Thyroid gland (tissue), 4 donors: ENCODE results near the gene PPP3R1. TPM values are rescaled to one million over a fixed set of nuclear protein-coding genes. Genes with fewer than 3 reads are reported as not detected.

Experiments used
- DNase-seq, 2 donors: peaks; one replicate each; pipeline ENCODE4 v3.0.0-alpha.2; 2019
- H3K27ac ChIP-seq, 3 donors: fragments of 200-600 bp; sonication (generic); 1 replicate in 2 of 3; 2 replicates in 1 of 3; pipeline ENCODE4 v1.5.1; 2016 to 2019; ENCODE audit warnings: mild to moderate bottlenecking in 1 of 3, moderate library complexity in 1 of 3
- H3K27me3 ChIP-seq: fragments of 200-600 bp; sonication (generic); one replicate; pipeline ENCODE4 v1.5.1; 2019
- H3K36me3 ChIP-seq, 2 donors: fragments of 200-600 bp; sonication (generic); one replicate each; pipeline ENCODE4 v1.5.1; 2016 to 2019
- H3K4me1 ChIP-seq, 2 donors: fragments of 200-600 bp; sonication (generic); one replicate each; pipeline ENCODE4 v1.5.1; 2017 to 2019
- H3K4me3 ChIP-seq, 3 donors: fragments of 200-600 bp; sonication (generic); replicated peaks in 1 of 3; 1 replicate in 2 of 3; 2 replicates in 1 of 3; pipeline ENCODE4 v1.5.1; 2016; ENCODE audit warnings: mild to moderate bottlenecking in 1 of 3
- H3K9me3 ChIP-seq: fragments of 200-600 bp; sonication (generic); one replicate; pipeline ENCODE4 v1.5.1; 2017
- POLR2A ChIP-seq, 2 donors: fragments of 450-650 bp; IDR thresholded peaks; one replicate each; pipeline ENCODE4 v1.6.1; 2017; ENCODE audit warnings: antibody characterized with exemption in 2 of 2, mild to moderate bottlenecking in 2 of 2, moderate library complexity in 1 of 2
- WGBS, 2 donors: methylation state at CpG; one replicate each; pipeline ENCODE4 v1.1.5; 2017; 5-methylcytosine and 5-hydroxymethylcytosine counted together
- intact Hi-C: fragments of 100-400 bp; cut with DNase I; formaldehyde crosslinking; loops from one replicate; pipeline ENCODE4 v1.15.1; 2023
- total RNA-seq, 4 donors: library from RNA; depleted of rRNA; stranded (reverse); fragments of >200 nt; gene quantifications; one replicate each; pipeline ENCODE4 v1.2.3, GENCODE V29; 2016
- TF ChIP-seq, protein P1 (sequence below), 6 experiments: fragments of 200-600 bp in 3 of 6; fragments of 450-650 bp in 3 of 6; sonication (generic) in 3 of 6; IDR thresholded peaks; one replicate each; pipeline ENCODE4 v1.5.1; 2016 to 2019; ENCODE audit warnings: antibody characterized with exemption in 6 of 6, mild to moderate bottlenecking in 2 of 6, inconsistent platforms in 1 of 6, moderate library complexity in 1 of 6

The PPP3R1 gene
- total RNA-seq, 4 donors from 2014 or later = 29.4 to 35.1 (median 31.4) TPM

DNA sequence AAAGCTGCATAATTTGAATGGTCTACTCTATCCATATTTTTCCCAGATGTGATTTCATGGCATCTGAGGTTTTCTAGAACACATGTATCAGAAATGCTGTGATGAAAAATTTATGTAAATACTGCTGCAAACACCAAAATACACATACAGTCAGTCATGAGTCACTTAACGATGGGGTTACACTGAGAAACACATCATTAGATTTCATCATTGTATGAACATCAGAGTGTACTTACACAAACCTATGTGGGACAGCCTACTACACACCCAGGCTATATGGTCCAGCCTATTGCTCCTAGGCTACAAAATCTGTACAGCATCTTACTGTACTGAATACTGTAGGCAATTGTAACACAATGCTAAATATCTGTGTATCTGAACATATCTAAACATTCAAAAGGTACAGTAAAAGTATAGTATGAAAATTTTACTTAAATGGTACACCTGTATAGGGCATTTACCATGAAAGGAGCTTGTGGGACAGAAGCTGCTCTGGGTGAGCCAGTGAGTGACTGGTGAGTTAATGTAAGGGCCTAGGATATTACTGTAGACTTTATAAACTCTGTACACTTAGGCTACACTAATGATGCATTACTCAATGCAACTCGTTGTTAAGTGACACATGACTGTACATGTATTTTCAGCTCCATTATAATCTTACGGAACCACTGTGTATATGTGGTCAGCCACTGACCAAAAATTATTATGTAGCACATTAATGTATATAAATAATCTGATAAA is 61.2 kb downstream of the PPP3R1 start:
- Histone ChIP-seq H3K9me3 (no peaks in the 10 kb centered on the region), H3K4me3 (no peak overlapping the region), H3K27me3 (no peaks in the 10 kb centered on the region), H3K36me3 (no peaks in the 10 kb centered on the region), H3K4me1 (peaks cover 3 to 11% of the 10 kb centered on the region in 2 donors), H3K27ac (no peak overlapping the region)
- TF ChIP-seq, protein P1, sequence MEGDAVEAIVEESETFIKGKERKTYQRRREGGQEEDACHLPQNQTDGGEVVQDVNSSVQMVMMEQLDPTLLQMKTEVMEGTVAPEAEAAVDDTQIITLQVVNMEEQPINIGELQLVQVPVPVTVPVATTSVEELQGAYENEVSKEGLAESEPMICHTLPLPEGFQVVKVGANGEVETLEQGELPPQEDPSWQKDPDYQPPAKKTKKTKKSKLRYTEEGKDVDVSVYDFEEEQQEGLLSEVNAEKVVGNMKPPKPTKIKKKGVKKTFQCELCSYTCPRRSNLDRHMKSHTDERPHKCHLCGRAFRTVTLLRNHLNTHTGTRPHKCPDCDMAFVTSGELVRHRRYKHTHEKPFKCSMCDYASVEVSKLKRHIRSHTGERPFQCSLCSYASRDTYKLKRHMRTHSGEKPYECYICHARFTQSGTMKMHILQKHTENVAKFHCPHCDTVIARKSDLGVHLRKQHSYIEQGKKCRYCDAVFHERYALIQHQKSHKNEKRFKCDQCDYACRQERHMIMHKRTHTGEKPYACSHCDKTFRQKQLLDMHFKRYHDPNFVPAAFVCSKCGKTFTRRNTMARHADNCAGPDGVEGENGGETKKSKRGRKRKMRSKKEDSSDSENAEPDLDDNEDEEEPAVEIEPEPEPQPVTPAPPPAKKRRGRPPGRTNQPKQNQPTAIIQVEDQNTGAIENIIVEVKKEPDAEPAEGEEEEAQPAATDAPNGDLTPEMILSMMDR (IDR thresholded peaks at IDR 0.05) = no peak
- TF ChIP-seq POLR2A (IDR thresholded peaks at IDR 0.05) = no peak
- DNase-seq = no peak
- WGBS, 2 donors = 86 to 92% methylated on average over 3 of the region's 3 CpGs
- intact Hi-C loops = loop anchor here (10.0 kb wide), 1 partner anchor 94 kb away; no protein-coding TSS in a partner anchor

DNA sequence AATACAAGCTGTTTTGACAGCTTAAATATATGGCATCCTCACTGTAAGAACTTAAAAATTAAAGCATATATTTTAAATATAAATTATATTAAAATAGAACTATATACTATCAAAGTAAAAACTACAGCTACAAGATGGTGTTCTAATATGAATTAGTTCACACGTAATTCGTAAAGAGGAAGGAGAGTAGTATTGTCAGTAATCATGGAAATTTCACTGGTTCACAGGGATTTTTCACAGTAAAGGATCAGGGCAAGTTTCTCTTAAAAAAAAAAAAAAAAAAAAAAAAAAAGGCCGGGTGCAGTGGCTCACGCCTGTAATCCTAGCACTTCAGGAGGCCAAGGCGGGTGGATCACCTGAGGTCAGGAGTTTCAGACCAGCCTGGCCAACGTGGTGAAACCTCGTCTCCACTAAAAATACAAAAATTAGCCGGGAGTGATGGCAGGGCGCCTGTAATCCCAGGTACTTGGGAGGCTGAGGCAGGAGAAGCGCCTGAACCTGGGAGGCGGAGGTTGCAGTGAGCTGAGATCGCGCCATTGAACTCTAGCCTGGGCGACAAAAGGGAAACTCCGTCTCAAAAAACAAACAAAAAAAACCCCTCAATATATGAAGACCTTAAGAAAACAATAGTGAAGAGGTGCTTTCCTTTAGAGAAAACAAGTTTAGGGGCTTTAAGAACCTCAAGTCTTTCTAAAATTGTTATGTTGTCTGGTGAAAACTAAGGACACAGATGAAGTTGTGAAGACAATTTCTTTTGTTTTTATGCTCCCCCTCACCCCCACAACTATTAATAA is 62.1 kb downstream of the PPP3R1 start:
- TF ChIP-seq, protein P1 (IDR thresholded peaks at IDR 0.05) = no peak
- TF ChIP-seq POLR2A (IDR thresholded peaks at IDR 0.05) = no peak
- peaks cover 3 to 8% of the 10 kb centered on the region in 2 donors for H3K4me1 ChIP-seq
- H3K27ac ChIP-seq = no peak overlapping the region
- H3K4me3 ChIP-seq = no peak overlapping the region
- no peaks in the 10 kb centered on the region for H3K9me3 ChIP-seq
- no peaks in the 10 kb centered on the region for H3K36me3 ChIP-seq
- peak; percentile 17 to 23 for DNase-seq
- intact Hi-C loops = loop anchor here (10.0 kb wide), 1 partner anchor 95 kb away; no protein-coding TSS in a partner anchor
- WGBS, 2 donors = 74 to 75% methylated on average over 15 of the region's 15 CpGs
- H3K27me3 ChIP-seq = no peaks in the 10 kb centered on the region

DNA sequence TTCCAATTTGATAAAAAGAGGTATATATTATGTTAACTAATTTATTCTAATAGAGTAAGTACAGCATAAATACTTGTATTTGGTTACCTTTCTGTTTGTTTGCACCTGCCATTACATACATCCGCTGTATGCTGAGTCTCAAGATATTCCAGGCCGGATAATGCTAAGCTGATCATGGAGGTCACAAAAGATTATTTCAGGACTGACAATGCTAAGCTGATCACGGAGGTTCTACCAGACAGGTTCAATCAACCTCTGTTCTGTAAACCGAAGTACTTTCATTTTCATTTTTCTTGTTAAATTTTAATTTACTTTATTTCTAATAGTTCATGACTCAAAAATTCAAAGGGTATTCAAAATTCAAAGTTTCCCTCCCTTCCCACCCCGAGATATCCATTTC is 63.5 kb downstream of the PPP3R1 start:
- H3K9me3 ChIP-seq = no peaks in the 10 kb centered on the region
- no peaks in the 10 kb centered on the region for H3K27me3 ChIP-seq
- no peak for DNase-seq
- no peak overlapping the region for H3K27ac ChIP-seq
- no peaks in the 10 kb centered on the region for H3K36me3 ChIP-seq
- WGBS, 2 donors = 84 to 86% methylated on average over 5 of the region's 5 CpGs
- peaks cover 3 to 7% of the 10 kb centered on the region in 2 donors for H3K4me1 ChIP-seq
- intact Hi-C loops = no loop called here
- no peak overlapping the region for H3K4me3 ChIP-seq
- TF ChIP-seq, protein P1 (IDR thresholded peaks at IDR 0.05) = no peak
- TF ChIP-seq POLR2A (IDR thresholded peaks at IDR 0.05) = no peak

DNA sequence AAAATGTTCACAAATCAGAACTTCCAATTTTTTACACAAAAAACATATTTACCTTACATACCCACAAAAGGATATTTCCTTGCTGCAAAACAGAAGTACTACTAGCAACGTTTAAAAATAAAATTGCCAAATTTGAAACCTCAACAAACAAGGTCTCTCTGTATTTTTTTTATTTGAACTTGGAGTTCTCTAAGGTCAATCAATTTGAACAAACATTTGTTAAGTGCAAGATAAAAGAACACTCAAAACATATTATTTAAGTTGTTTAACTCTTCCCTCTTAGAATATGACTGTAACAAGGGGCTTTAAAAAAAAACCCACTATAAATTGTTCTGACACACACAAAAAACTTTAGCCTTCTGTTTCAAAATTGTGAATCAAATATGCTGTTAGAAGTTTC is 65.0 kb downstream of the PPP3R1 start:
- Histone ChIP-seq H3K27me3 (no peaks in the 10 kb centered on the region), H3K4me3 (no peak overlapping the region), H3K4me1 (peaks cover 0 to 3% of the 10 kb centered on the region in 2 donors), H3K27ac (no peak overlapping the region), H3K9me3 (no peaks in the 10 kb centered on the region), H3K36me3 (no peaks in the 10 kb centered on the region)
- no peak for DNase-seq
- intact Hi-C loops = no loop called here
- TF ChIP-seq POLR2A (IDR thresholded peaks at IDR 0.05) = no peak
- TF ChIP-seq, protein P1 (IDR thresholded peaks at IDR 0.05) = no peak
- 61 to 68% methylated on average over 1 of the region's 1 CpG for WGBS, 2 donors
